ENCODE measurements around the gene GPRC5C.

Gene GPRC5C

GRCh38 chr17:74455025-74455545 lies 23.2 kb downstream of the GPRC5C start:
- H3K36me3 Mint-ChIP-seq: no peaks in the 10 kb centered on the region
- H3K4me3 Mint-ChIP-seq: no peak overlapping the region
- ATAC-seq (replicated peaks): no peak
- peaks cover 32 to 46% of the 10 kb centered on the region in 2 donors for H3K27me3 Mint-ChIP-seq
- no peaks in the 10 kb centered on the region for H3K9me3 Mint-ChIP-seq
- no peak for DNase-seq
- H3K27ac Mint-ChIP-seq: no peak overlapping the region
- H3K4me1 Mint-ChIP-seq: peaks cover 11% of the 10 kb centered on the region in 2 donors

GRCh38 chr17:74455821-74456220 lies 23.9 kb downstream of the GPRC5C start:
- DNase-seq: no peak
- H3K4me3 Mint-ChIP-seq: no peak overlapping the region
- H3K27me3 Mint-ChIP-seq: peaks cover 28 to 46% of the 10 kb centered on the region in 2 donors
- no peaks in the 10 kb centered on the region for H3K36me3 Mint-ChIP-seq
- ATAC-seq (replicated peaks): no peak
- peak overlapping the region; percentile 4 for H3K27ac Mint-ChIP-seq
- no peaks in the 10 kb centered on the region for H3K9me3 Mint-ChIP-seq
- H3K4me1 Mint-ChIP-seq: peaks cover 11% of the 10 kb centered on the region in 2 donors

- ATAC-seq (replicated peaks) (peak; percentile 58 to 60), DNase-seq (peak; percentile 59)
- H3K4me1 Mint-ChIP-seq: peaks cover 11% of the 10 kb centered on the region in 2 donors
- H3K4me3 Mint-ChIP-seq: no peak overlapping the region
- H3K27me3 Mint-ChIP-seq: peaks cover 27 to 35% of the 10 kb centered on the region in 2 donors
- H3K27ac Mint-ChIP-seq: no peak overlapping the region
- no peaks in the 10 kb centered on the region for H3K36me3 Mint-ChIP-seq
- no peaks in the 10 kb centered on the region for H3K9me3 Mint-ChIP-seq
Observed at GRCh38 chr17:74457146-74457819, 25.4 kb downstream of the GPRC5C start.

GRCh38 chr17:74457820-74458166 lies 25.9 kb downstream of the GPRC5C start:
- DNase-seq (no peak), ATAC-seq (replicated peaks) (no peak)
- Mint-ChIP-seq H3K27me3 (peaks cover 22 to 30% of the 10 kb centered on the region in 2 donors), H3K36me3 (no peaks in the 10 kb centered on the region), H3K27ac (no peak overlapping the region), H3K4me1 (peaks cover 15 to 16% of the 10 kb centered on the region in 2 donors), H3K9me3 (no peaks in the 10 kb centered on the region), H3K4me3 (no peak overlapping the region)

GRCh38 chr17:74458835-74459234 lies 26.9 kb downstream of the GPRC5C start:
- DNase-seq: no peak
- Mint-ChIP-seq H3K27me3 (peaks cover 19 to 22% of the 10 kb centered on the region in 2 donors), H3K4me3 (no peak overlapping the region), H3K36me3 (no peaks in the 10 kb centered on the region), H3K27ac (no peak overlapping the region), H3K4me1 (peaks cover 19 to 23% of the 10 kb centered on the region in 2 donors), H3K9me3 (no peaks in the 10 kb centered on the region)
- no peak for ATAC-seq (replicated peaks)

GRCh38 chr17:74459622-74460021 lies 27.7 kb downstream of the GPRC5C start:
- no peaks in the 10 kb centered on the region for H3K36me3 Mint-ChIP-seq
- H3K9me3 Mint-ChIP-seq: no peaks in the 10 kb centered on the region
- H3K27ac Mint-ChIP-seq: no peak overlapping the region
- no peak for ATAC-seq (replicated peaks)
- no peak for DNase-seq
- H3K4me1 Mint-ChIP-seq: peaks cover 19 to 23% of the 10 kb centered on the region in 2 donors
- no peak overlapping the region for H3K4me3 Mint-ChIP-seq
- peaks cover 19 to 22% of the 10 kb centered on the region in 2 donors for H3K27me3 Mint-ChIP-seq

GRCh38 chr17:74460241-74460640 lies 28.4 kb downstream of the GPRC5C start:
- no peaks in the 10 kb centered on the region for H3K36me3 Mint-ChIP-seq
- H3K4me3 Mint-ChIP-seq: no peak overlapping the region
- no peak overlapping the region for H3K27ac Mint-ChIP-seq
- H3K27me3 Mint-ChIP-seq: peaks cover 19 to 22% of the 10 kb centered on the region in 2 donors
- no peaks in the 10 kb centered on the region for H3K9me3 Mint-ChIP-seq
- no peak for DNase-seq
- peaks cover 18 to 23% of the 10 kb centered on the region in 2 donors for H3K4me1 Mint-ChIP-seq
- no peak for ATAC-seq (replicated peaks)

- Mint-ChIP-seq H3K27ac (no peak overlapping the region), H3K9me3 (no peaks in the 10 kb centered on the region), H3K4me1 (peaks cover 18 to 23% of the 10 kb centered on the region in 2 donors), H3K4me3 (no peak overlapping the region), H3K27me3 (peaks cover 16 to 22% of the 10 kb centered on the region in 2 donors), H3K36me3 (no peaks in the 10 kb centered on the region)
- ATAC-seq (replicated peaks) (no peak), DNase-seq (no peak)
Observed at GRCh38 chr17:74460996-74461395, 29.1 kb downstream of the GPRC5C start.

GRCh38 chr17:74461611-74462010 lies 29.7 kb downstream of the GPRC5C start:
- Mint-ChIP-seq H3K27me3 (peaks cover 13 to 22% of the 10 kb centered on the region in 2 donors), H3K4me1 (peaks cover 22 to 23% of the 10 kb centered on the region in 2 donors), H3K4me3 (no peak overlapping the region), H3K27ac (no peak overlapping the region), H3K9me3 (no peaks in the 10 kb centered on the region), H3K36me3 (no peaks in the 10 kb centered on the region)
- DNase-seq (no peak), ATAC-seq (replicated peaks) (no peak)

GRCh38 chr17:74464730-74465377 lies 33.0 kb downstream of the GPRC5C start:
- Mint-ChIP-seq H3K9me3 (no peaks in the 10 kb centered on the region), H3K36me3 (no peaks in the 10 kb centered on the region), H3K4me1 (peaks cover 17 to 29% of the 10 kb centered on the region in 2 donors), H3K27me3 (peaks cover 0 to 6% of the 10 kb centered on the region in 2 donors), H3K27ac (no peak overlapping the region), H3K4me3 (no peak overlapping the region)
- ATAC-seq (replicated peaks): no peak
- no peak for DNase-seq

- Mint-ChIP-seq H3K4me3 (no peak overlapping the region), H3K27me3 (peaks cover 0 to 8% of the 10 kb centered on the region in 2 donors), H3K4me1 (peaks cover 21 to 32% of the 10 kb centered on the region in 2 donors), H3K9me3 (no peaks in the 10 kb centered on the region), H3K27ac (no peak overlapping the region), H3K36me3 (no peaks in the 10 kb centered on the region)
- no peak for DNase-seq
- ATAC-seq (replicated peaks): no peak
Observed at GRCh38 chr17:74465378-74466110, 33.7 kb downstream of the GPRC5C start.

GRCh38 chr17:74466111-74466827 lies 34.4 kb downstream of the GPRC5C start, which contains the start of gene CD300A:
Gene CD300A, plus strand, starts transcription at chr17:74466634. Its CDS starts 70 bp downstream, at chr17:74466704.
- ATAC-seq (replicated peaks) (peak; percentile 20 to 33), DNase-seq (peak; percentile 34)
- Mint-ChIP-seq H3K36me3 (no peaks in the 10 kb centered on the region), H3K4me1 (peaks cover 21 to 32% of the 10 kb centered on the region in 2 donors), H3K27me3 (peaks cover 0 to 8% of the 10 kb centered on the region in 2 donors), H3K4me3 (peak within 1 kb of the TSS in 1 of 2 donors; percentile 70), H3K27ac (peak within 1 kb of the TSS; percentile 70), H3K9me3 (no peaks in the 10 kb centered on the region)

GRCh38 chr17:74466828-74467184 lies 34.9 kb downstream of the GPRC5C start:
- Mint-ChIP-seq H3K36me3 (peaks cover 0 to 3% of the 10 kb centered on the region in 2 donors), H3K9me3 (no peaks in the 10 kb centered on the region), H3K4me1 (peaks cover 21 to 32% of the 10 kb centered on the region in 2 donors), H3K27ac (peak overlapping the region; percentile 70), H3K4me3 (no peak overlapping the region), H3K27me3 (peaks cover 0 to 13% of the 10 kb centered on the region in 2 donors)
- DNase-seq (no peak), ATAC-seq (replicated peaks) (peak in 1 of 2 donors; percentile 8)
